Glomerular visceral epithelial cell (primary cell): Measurements from ENCODE around the gene MASP2.
"Not testable (repeated sequence)": the region's sequence is repeated elsewhere in the genome, so short reads cannot be mapped to it uniquely, and the experiment has no call there.

Experiments used
- DNase-seq: peaks from one replicate; pipeline ENCODE4 v3.0.0-alpha.2; 2016; ENCODE audit errors: extremely low spot score

MASP2 gene

DNA sequence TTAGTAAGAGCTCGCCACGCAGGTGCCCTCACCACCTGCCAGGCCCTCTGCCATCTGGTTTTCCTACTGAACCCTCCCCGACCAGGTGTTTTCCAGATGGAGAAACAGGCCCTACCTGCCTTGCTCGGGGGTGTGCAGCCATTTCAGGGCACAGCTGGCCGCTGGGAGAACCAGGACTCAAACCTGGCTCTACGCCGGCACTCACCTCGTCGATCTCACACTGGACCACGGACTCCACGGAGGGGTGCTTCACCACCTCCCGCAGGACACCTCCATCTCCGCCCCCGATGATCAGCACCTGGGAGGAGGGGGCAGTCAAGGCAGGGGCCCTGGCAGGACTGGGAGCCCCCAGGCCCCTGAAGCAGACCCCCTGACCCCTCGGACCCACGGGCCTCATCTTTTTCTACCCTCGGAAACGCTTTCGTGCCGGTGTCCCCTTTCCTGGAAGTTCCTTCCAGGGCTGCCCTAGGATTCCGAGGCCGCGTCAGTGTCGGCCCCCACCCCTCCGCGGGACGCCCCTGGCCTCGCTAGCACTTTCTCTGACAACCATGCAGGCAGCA lies 11.6 kb upstream of the MASP2 start:
- DNase-seq = no peak

DNA sequence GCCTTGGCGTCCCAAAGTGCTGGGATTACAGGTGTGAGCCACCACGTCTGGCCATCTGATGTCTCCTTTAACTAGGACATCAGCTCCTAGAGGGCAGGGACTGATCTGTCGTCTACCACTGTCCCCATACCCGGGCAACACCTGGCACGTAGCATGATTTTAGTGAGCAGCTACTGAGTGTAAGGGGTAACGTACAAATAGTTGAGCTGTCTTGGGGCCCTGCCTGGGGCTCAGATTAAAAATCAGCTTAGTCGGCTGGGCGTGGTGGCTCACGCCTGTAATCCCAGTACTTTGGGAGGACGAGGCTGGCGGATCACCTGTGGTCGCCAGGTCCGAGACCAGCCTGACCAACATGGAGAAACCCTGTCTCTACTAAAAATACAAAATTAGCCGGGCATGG lies 11.0 kb upstream of the MASP2 start:
- no peak for DNase-seq

DNA sequence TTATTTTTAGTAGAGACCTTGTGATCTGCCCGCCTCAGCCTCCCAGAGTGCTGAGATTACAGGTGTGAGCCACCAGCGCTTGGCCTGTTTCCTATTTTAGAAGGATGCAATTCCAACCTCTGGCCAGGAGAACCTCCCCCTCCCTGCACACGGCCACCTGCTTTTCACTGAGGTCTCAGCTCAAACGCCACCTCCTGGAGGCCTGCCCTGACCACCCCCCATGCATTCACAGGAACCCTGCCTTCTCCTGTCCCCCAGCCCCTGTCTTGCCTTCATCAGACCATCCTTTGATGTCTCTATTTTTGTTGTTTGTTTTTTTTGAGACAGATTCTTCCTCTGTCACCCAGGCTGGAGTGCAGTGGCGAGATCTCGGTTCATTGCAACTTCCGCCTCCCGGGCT lies 10.4 kb upstream of the MASP2 start:
- DNase-seq = no peak

DNA sequence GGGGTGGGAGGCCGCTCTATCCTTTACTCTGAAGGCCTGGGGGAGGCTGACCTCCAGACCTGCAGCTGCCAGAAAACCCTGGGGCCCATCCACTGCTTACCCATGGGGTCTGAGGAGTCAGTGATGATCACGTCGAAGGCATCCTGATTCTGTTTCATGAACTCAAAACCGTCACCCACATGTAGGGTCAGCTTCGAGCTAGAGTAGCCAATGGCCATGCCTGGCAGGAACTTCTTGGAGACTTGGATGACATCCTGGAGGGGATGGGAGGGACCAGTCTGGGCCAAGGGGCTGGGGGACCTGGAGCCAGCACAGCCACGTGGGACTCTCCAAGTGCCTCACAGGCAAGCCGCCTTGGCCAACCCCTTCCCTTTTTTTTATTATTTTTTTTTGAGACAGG lies 9.5 kb upstream of the MASP2 start:
- no peak for DNase-seq

DNA sequence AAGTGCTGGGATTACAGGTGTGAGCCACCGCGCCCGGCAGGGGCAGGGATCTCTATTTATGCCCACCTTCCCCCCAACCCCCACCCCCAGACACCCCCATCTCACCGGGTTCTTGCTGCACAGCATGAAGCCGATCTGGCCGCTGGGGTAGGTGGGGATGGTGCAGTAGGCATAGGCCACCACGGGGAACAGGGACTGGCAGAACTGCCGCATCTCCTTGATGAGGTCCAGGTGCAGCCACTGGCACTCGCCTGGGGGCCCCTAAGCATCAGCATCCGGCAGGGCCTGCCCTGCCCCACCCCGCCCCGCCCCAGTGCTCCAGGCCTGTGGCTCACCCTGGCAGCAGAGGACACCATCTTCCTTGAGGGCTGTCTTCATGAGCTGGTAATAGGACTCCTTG lies 8.6 kb upstream of the MASP2 start:
- no peak for DNase-seq

DNA sequence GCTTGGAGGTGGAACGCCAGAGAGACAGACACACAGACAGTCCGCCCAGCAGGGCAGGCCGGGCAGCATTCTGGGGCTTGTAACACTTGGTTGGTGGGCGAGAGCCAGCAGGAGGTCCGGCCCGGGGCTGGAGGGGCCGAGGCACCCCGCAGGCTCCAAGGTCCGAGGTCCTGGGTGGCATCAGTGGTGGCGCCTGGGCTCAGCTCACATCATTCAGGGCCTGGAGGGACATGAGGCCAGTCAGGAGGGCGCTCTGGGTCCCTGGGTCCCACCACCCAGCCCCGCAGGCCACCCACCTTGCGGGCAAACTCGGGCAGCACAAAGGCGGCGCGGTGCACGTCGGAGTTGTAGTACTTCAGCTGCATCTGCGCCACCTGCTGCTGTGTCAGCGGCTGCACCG lies 7.6 kb upstream of the MASP2 start:
- no peak for DNase-seq

DNA sequence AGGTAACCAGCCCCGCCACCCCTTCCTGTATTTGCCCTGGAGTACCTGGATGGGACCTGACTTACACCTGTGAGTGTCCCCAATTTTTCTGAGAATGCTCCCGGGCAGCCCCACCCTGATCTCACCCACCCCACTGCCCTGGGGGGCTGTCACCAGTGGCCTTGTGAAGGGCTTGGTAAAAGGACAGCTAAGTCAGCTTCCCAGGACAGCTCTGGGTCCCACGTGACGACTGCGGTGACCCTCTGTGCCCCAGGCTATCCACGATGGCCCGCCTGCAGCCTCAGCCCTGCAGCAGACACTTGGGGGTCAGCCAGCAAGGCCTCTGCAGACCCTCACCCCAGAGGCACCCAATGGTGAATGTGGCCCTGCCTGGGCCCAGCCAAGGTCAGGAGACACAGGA lies 7.1 kb upstream of the MASP2 start:
- DNase-seq = no peak

DNA sequence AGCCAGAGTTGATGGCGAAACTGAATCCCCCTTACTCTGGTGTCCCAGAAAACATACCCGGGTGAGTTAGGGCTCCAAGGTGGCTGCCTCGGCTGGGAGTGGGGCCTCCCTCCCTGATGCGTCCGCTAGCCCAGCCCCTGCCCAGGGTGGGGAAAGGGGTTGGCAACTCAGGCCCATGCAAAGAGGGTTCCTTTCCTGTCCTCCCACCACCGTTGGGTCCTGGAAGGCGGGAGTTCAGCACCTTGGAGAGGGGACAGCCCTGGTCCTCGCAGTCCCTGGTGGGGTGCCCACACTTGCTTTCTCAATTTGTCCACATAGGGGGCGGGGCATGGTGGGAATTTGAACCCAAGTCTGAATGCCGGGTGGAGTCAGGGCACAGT lies 6.7 kb upstream of the MASP2 start:
- no peak for DNase-seq

DNA sequence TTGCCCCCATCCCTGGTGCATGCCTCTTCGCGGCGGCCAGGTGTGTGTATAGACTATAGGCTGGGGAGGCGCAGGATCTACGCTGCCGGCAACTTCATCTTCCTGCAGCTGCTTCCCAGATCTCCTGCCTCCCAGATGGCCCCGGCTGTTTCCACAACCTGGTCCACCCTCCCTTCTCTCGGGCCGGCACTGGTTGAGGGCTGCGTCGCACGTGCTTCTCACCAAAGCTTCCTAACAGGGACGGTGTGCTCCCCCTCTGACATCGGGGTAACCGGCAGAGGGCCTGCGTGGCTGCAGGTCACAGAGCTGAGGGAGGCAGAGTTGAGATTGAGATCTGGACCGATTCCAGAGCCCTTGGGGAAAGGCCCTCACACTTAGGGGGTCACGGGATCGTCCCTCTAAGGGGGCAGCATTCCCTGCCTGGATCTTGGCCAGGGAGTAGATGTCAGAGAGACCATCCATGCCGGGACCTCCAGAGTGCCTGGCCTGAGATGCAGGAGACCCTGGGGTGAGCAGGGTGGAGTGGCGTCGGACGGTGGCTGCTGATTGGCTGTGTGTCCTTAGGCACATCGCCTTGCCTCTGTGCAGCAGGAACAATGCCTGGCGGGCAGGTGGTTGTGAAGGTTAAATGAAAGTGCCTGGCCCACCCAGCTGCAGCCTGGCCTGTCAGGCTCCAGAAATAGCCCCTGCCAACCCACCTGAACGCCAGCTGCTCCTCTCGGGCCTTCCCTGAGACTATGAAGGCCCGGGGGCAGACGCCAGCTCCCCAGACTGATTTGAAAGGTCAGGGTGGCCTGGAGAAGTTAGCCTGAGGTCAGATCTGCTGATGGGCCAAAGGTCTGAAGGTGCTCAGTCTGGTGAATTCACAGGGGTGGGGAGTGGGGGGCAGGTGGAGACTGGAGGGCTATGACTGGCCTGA lies 6.1 kb upstream of the MASP2 start:
- no peak for DNase-seq

DNA sequence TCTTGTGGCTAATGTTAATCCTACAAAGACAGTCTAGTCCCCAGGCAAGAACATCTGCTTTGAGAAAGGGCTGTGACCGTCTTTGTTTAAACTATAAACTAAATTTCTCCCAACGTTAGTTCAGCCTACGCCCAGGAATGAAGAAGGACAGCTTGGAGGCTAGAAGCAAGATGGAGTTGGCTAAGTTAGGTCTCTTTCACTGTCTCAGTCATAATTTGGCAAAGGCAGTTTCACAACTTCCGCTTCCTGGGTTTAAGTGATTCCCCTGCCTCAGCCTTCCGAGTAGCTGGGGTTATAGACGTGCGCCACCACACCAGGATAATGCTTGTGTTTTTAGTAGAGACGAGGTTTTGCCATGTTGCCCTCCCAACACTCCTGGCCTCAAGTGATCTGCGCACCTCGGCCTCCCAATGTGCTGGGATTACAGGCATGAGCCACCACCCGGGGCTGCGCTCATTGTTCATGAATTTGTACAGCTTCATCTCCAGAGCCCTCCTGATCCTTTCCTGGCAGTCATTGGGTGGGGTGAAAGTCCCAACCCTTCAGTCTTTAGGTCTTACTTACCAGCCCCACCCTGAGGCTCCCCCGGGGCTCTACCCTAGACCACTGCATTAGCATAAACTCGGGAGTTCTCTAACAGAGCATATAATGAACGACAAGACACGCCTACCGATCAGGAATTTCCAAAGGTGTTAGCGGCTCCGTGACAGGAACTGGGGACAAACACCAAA lies 4.9 kb upstream of the MASP2 start:
- DNase-seq = no peak

DNA sequence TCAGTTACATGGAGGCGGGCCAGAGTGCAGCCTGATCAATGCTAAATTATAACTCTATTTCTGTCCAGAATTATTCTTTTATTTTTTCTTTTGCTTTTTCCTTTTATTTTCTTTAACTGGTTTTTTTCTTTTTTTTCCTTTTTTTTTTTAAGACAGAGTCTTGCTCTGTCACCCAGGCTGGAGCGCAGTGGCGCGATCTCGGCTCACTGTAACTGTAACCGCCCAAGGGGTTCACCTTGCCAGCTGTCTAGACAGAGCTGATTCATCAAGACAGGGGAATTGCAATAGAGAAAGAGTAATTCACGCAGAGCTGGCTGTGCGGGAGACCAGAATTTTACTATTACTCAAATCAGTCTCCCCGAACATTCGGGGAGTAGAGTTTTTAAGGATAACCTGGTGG lies 4.1 kb upstream of the MASP2 start:
- not testable (repeated sequence) for DNase-seq

DNA sequence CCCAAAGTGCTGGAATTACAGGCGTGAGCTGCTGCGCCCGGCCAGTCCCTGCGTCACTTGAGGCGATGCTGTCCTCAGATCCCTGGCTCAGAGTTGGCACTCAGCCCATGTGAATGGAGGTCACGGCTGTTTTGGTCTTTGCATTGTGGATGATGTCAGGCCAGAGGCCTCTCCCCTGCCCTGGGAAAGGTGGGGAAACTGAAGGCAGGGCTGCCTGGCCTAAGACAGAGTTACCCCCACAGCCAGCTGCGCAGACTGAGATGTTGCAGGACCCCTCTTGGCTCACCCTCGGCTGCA lies 821 bp downstream of the MASP2 start:
- DNase-seq = no peak

DNA sequence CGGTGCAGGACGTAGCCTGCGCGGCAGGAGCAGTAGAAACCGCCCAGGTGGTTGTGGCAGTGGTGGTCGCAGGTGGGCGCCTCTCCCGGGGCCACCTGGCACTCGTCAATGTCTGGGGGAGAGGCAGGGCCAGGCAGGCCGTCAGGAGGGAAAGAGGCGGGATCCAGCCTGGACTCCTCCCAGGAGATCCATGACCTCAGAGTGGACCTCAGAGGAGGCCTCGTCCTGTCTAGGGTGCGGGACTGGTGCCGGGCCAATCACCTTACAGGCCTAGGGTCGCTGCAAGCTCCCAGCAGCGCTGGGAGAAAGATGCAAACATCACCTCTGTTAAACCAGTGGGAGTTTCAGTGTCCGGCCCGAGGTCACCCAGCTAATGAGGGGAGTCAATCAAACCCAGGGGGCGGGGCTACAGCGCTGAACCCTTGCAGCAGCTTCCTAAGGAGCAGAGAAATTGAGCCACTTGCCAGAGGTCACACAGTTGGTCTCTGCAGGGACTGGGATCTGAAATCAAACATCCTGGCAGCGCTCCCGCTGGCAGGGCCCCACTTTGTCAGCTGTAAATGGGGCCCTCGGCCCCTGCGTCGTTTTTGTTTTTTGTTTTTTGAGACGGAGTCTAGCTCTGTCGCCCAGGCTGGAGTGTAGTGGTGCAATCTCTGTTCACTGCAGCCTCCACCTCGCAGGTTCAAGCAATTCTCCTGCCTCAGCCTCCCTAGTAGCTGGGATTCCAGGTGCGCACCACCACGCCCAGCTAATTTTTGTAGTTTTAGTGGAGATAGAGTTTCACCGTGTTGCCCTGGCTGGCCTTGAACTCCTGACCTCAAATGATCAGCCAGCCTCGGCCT lies 1.4 kb downstream of the MASP2 start:
- no peak for DNase-seq

DNA sequence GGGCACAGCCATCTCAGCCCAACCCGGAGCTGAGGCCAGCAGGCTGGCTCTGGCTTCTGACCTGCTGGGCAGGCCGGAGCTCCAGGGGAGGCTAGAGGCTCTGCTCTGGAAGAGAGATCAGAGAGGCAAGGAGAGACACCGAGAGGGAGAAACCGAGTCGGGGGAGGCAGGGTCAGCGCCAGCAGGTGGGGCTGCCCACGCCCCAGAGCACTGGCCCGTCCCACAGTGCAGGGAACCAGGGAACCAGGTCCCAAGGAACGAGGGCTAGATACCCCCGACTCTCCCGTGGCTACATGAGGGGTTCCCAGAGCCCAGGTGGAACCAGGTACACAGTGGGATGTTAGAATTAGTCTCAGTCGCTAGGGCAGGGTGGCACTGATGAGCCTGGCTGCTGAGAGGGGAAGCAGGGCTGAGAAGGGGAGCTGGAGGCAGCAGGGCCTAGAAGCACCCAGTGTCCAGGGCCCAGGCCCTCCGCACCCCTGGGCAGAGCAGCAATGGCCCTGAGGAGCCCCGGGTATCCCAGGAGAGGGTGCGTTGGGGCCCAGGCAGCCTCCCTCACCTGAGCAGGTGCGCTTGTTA lies 2.1 kb downstream of the MASP2 start:
- no peak for DNase-seq

DNA sequence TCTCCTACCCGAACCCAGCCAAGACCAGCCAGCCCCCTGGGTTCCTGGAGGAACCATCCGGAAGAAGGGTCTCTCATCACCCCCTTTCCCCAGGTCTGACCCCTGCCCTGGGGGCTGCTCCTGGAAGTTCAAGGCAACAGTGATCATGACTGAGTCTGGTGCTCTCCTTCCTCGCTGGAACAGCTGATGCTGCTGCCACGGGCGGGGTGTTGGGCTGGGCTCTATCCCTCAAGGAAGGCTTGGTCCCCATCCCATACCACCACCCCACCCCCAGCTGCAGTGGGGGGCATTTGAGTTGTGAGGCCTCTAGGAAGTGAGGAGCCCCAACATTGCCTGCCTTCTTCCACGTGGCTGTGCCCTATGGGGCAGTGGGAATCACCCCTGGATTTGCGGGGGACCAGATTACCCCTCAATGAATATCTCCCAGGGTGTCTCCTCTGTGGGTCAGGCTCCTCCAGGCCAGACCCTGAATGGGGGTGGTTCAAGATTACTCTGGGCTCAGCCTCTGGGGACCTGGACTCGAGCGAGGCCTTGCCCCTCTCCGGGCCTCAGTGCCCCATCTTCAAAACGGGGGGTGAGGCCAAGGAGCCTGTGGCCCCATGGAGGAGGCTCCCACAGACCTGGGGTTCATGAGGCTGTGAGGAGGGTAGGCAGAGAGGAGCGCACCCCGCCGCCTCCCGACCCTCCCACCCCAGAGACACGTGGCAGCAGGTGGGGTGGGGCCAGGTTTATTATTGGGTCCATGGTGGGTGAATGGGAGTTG lies 2.8 kb downstream of the MASP2 start:
- no peak for DNase-seq

DNA sequence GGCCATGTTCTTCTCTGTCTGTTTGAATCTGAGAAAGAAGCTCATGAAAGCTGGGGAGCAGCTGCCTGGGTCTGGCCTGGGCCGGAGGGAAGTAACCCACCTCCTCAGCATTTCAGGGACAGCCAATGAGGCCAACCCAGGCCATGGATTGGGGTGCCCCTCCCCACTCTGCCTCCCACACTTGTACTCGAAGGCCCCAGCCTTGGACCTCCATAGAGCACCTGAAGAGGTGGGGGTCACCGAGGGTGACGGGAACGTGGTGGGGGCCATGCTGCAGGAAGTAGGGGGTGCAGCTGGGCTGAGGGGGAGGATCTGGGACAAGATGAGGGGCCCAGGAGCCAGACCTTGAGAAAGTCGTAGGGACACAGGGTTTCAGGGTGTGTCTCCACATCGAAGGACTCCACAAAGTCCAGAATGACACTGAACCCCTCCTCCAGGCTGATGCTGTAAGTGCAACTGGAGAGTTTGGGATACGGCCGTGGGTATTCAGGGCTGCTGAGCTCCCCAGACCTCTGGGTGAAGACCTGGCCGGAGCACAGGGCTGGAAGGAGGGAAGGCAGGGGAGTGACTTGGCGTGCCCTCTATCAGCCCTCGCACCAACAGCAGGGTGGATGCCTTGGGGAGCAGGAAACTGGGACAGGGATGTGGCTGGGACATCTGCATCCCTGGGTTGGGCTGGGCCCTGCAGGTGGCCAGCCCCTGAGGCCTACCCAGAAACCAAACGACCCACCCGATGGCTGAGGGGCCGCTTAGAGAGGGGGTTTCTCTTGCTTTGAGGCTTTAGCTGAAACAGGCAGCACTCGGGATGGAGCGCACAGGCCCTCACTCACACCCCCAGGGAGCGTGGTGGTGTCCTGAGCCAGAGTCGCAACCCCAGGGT lies 3.8 kb downstream of the MASP2 start:
- DNase-seq = no peak

DNA sequence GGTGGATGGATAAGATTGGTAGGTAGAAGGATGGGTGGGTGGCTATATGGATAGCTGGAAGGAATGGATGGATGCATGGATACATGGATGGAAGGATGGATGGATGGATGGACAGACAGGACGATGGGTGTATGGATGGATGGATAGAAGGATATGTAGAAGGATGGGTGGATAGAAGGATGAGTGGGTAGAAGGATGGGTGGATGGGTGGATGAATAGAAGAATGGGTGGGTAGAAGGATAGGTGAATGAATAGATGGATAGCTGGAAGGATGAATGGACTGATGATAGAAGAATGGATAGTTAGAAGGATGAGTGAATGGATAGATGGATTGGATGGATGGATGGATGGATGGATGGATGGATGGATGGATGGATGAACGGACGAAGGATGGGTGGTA lies 5.0 kb downstream of the MASP2 start:
- no peak for DNase-seq

DNA sequence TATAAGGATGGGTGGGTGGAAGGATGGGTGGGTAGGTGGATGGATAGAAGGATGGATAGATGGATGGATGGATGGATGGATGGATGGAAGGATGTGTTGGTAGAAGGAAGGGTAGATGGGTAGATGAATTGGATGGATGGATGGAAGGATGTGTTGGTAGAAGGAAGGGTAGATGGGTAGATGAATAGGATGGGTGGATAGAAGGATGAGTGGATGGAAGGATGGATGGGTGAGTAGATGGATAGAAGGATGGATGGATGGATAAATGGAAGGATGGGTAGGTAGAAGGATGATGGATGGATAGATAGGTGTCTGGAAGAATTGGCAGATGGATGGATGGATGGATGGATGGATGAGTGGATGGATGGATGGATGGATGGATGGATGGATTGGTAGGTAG lies 6.0 kb downstream of the MASP2 start:
- DNase-seq = no peak

DNA sequence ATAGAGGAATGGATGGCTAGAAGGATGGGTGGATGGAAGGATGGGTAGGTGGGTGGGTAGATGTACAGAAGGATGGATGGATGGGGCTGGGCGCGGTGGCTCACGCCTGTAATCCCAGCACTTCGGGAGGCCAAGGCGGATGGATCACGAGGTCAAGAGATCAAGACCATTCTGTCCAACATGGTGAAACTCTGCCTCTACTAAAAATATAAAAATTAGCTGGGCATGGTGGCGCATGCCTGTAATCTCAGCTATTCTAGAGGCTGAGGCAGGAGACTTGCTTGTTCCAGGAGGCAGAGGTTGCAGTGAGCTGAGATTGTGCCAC lies 7.0 kb downstream of the MASP2 start:
- DNase-seq = not testable (repeated sequence)

DNA sequence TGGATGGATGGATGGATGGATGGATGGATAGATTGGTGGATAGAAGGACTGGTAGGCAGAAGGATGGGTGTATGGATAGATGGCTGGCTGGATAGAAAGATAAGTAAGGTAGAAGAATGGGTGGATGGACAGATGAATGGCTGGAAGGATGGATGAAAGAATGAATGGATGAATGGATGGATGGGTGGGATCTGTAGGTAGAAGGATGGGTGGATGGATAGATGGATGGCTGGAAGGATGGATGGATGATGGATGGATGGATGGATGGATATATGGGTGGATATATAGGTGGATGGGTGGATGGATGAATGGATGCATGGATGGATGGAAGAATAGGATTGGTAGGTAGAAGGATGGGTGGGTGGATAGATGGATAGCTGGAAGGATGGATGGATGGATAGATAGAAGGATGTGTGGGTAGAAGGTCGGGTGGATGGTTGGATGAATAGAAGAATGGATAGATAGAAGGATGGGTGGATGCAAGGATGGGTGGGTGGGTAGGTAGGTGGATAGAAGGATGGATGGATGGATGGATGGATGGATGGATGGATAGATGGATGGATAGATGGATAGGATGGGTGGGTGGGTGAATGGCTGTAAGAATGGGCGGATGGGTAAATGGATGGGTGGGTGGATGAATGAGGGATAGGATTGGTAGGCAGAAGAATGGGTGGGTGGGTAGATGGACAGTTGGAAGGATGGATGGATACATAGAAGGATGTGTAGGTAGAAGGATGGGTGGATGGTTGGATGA lies 7.5 kb downstream of the MASP2 start:
- no peak for DNase-seq
